SU-DHL-6 (cell line): Measurements from ENCODE around the gene CHST12.

Source experiments
- H2AFZ ChIP-seq: fragments of 200-600 bp; sonication (generic); 2 replicates; pipeline ENCODE4 v1.6.1; 2014; ENCODE audit warnings: low read depth, mild to moderate bottlenecking, moderate library complexity, mixed read lengths, antibody characterized with exemption, low read length; ENCODE audit not compliant: severe bottlenecking
- H3F3A ChIP-seq: fragments of 200-600 bp; shearing (Covaris generic); 2 replicates; pipeline ENCODE4 v1.6.0; 2016; ENCODE audit warnings: antibody characterized with exemption, mild to moderate bottlenecking; ENCODE audit not compliant: insufficient read depth
- H3K27ac ChIP-seq: fragments of 200-600 bp; sonication (generic); 2 replicates; pipeline ENCODE4 v1.5.1; 2016; ENCODE audit warnings: low read depth, mild to moderate bottlenecking, low read length, moderate library complexity, mixed read lengths
- H3K27me3 ChIP-seq: fragments of 200-600 bp; sonication (generic), shearing (Covaris generic); 2 replicates; pipeline ENCODE4 v1.6.0; 2014; ENCODE audit warnings: mild to moderate bottlenecking, low read length
- H3K36me3 ChIP-seq: fragments of 200-600 bp; sonication (generic); 2 replicates; pipeline ENCODE4 v1.6.1; 2014; ENCODE audit warnings: mild to moderate bottlenecking, low read length, mixed read lengths
- H3K4me2 ChIP-seq: fragments of 300-600, 200-600 bp; shearing (Covaris generic), sonication (generic); 2 replicates; pipeline ENCODE4 v1.6.0; 2014; ENCODE audit warnings: low read length, low read depth, mild to moderate bottlenecking; ENCODE audit not compliant: poor library complexity, severe bottlenecking
- H3K4me3 ChIP-seq: fragments of 200-600 bp; sonication (generic); 2 replicates; pipeline ENCODE4 v1.5.1; 2014; ENCODE audit warnings: antibody characterized with exemption, low read length, mild to moderate bottlenecking, mixed read lengths; ENCODE audit not compliant: insufficient read depth, poor library complexity, severe bottlenecking
- H3K79me2 ChIP-seq: fragments of 200-600 bp; sonication (generic); 2 replicates; pipeline ENCODE4 v1.6.1; 2014; ENCODE audit warnings: mild to moderate bottlenecking, low read length, moderate library complexity; ENCODE audit not compliant: insufficient read depth
- H3K9ac ChIP-seq: fragments of 200-600 bp; sonication (generic); 2 replicates; pipeline ENCODE4 v1.7.0; 2014; ENCODE audit warnings: mild to moderate bottlenecking, low read length
- H3K9me2 ChIP-seq: fragments of 200-600 bp; sonication (generic); replicated peaks from 2 replicates; pipeline ENCODE4 v1.6.1; 2014; ENCODE audit warnings: low read length; ENCODE audit not compliant: insufficient read depth
- H3K9me3 ChIP-seq: fragments of 200-600 bp; sonication (generic); 2 replicates; pipeline ENCODE4 v1.6.1; 2014; ENCODE audit warnings: low read length, mixed read lengths; ENCODE audit not compliant: insufficient read depth
- H4K20me1 ChIP-seq: fragments of 200-600 bp; sonication (generic); 2 replicates; pipeline ENCODE4 v1.6.1; 2014; ENCODE audit warnings: low read depth, mild to moderate bottlenecking, antibody characterized with exemption, low read length, moderate library complexity, mixed read lengths
- CTCF ChIP-seq: fragments of 200-600 bp; sonication (generic); IDR thresholded peaks from one replicate; pipeline ENCODE4 v1.5.1; 2017; ENCODE audit warnings: antibody characterized with exemption, mild to moderate bottlenecking, low read length, moderate library complexity; ENCODE audit not compliant: insufficient read depth, poor library complexity, severe bottlenecking
- EZH2phosphoT487 ChIP-seq: fragments of 200-600 bp; sonication (generic), shearing (Covaris generic); conservative IDR thresholded peaks from 2 replicates; pipeline ENCODE4 v1.6.1; 2018; ENCODE audit warnings: mild to moderate bottlenecking, antibody characterized with exemption, low read length, moderate library complexity, mixed read lengths

The CHST12 gene

GRCh38 chr7:2445047-2445446 lies 41.6 kb downstream of the CHST12 start:
- Histone ChIP-seq H3K9me3 (no peaks in the 10 kb centered on the region), H3K36me3 (no peaks in the 10 kb centered on the region), H3K27me3 (no peaks in the 10 kb centered on the region), H3K4me3 (no peak overlapping the region), H3F3A (no peaks in the 10 kb centered on the region), H3K4me2 (no peak overlapping the region), H3K9me2 (no peaks in the 10 kb centered on the region), H3K9ac (no peak overlapping the region), H2AFZ (no peak overlapping the region), H4K20me1 (no peaks in the 10 kb centered on the region), H3K79me2 (no peaks in the 10 kb centered on the region), H3K27ac (no peak overlapping the region)
- no peak for TF ChIP-seq EZH2phosphoT487
- TF ChIP-seq CTCF = no peak

GRCh38 chr7:2445898-2446555 lies 42.6 kb downstream of the CHST12 start:
- Histone ChIP-seq H4K20me1 (no peaks in the 10 kb centered on the region), H3K27ac (no peak overlapping the region), H3K4me3 (no peak overlapping the region), H3K9me3 (no peaks in the 10 kb centered on the region), H3K9me2 (no peaks in the 10 kb centered on the region), H2AFZ (no peak overlapping the region), H3K4me2 (no peak overlapping the region), H3K9ac (no peak overlapping the region), H3K27me3 (no peaks in the 10 kb centered on the region), H3K79me2 (no peaks in the 10 kb centered on the region), H3F3A (no peaks in the 10 kb centered on the region), H3K36me3 (no peaks in the 10 kb centered on the region)
- no peak for TF ChIP-seq EZH2phosphoT487
- no peak for TF ChIP-seq CTCF

GRCh38 chr7:2446676-2447075 lies 43.3 kb downstream of the CHST12 start:
- Histone ChIP-seq H3K27ac (no peak overlapping the region), H3K27me3 (no peaks in the 10 kb centered on the region), H3K9me3 (no peaks in the 10 kb centered on the region), H3K9ac (no peak overlapping the region), H4K20me1 (no peaks in the 10 kb centered on the region), H3K36me3 (no peaks in the 10 kb centered on the region), H3K9me2 (no peaks in the 10 kb centered on the region), H3K79me2 (no peaks in the 10 kb centered on the region), H3K4me3 (no peak overlapping the region), H3F3A (no peaks in the 10 kb centered on the region), H3K4me2 (no peak overlapping the region), H2AFZ (no peak overlapping the region)
- no peak for TF ChIP-seq EZH2phosphoT487
- no peak for TF ChIP-seq CTCF
